Esophagus muscularis mucosa (tissue), 4 donors: Measurements from ENCODE around the gene ZNF260.

ENCODE experiments used
- EP300 ChIP-seq: sonication (generic); formaldehyde crosslinking; IDR thresholded peaks from one replicate; pipeline ENCODE4 v1.6.1; 2017; ENCODE audit warnings: antibody characterized with exemption
- POLR2AphosphoS5 ChIP-seq, 2 donors: sonication (generic); formaldehyde crosslinking; IDR thresholded peaks; one replicate each; pipeline ENCODE4 v1.6.1; 2017; ENCODE audit warnings: antibody characterized with exemption in 2 of 2
- TF ChIP-seq, protein P1 (sequence below), 3 experiments: fragments of 200-600 bp in 2 of 3; fragments of 450-650 bp in 1 of 3; sonication (generic) in 2 of 3; IDR thresholded peaks; one replicate each; pipeline ENCODE4 v1.5.1; 2017 to 2019; ENCODE audit warnings: antibody characterized with exemption in 3 of 3, mild to moderate bottlenecking in 2 of 3, moderate library complexity in 1 of 3

DNA sequence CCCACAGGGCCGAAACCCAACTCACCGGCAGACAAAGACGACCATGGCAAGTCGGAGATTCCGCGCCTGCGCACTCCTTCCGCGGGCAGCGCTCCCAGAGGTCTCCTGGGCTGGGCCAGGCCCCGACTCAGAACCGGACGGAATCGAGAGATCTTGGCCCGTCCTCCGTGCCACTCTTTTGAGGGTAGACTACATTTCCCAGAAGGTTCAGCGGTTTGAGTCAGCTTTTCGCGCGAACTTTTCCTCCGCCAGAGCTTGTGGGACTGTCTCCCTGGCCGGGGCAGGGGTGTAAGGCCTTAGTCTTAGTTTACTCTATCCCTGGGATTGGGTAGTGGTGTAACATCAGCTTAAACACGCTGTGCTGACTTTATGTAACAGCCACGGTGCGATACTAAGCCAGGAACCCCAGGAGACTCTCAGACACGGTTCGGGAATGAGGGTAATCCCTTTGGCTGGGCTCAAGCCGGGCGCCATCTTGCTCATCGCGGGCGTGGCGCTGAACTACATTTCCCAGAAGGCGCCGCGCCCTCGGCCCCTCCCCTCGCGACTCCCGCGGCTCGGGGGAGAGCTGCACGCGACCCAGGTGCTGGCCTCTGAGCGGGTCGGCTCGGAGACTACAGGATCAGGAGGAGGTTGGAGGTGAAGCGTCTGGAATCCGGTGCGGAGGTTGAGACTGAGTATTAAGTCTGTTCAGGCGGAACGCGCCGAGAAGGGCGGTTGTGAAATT, at the start of gene ZNF260:
- TF ChIP-seq, protein P1, sequence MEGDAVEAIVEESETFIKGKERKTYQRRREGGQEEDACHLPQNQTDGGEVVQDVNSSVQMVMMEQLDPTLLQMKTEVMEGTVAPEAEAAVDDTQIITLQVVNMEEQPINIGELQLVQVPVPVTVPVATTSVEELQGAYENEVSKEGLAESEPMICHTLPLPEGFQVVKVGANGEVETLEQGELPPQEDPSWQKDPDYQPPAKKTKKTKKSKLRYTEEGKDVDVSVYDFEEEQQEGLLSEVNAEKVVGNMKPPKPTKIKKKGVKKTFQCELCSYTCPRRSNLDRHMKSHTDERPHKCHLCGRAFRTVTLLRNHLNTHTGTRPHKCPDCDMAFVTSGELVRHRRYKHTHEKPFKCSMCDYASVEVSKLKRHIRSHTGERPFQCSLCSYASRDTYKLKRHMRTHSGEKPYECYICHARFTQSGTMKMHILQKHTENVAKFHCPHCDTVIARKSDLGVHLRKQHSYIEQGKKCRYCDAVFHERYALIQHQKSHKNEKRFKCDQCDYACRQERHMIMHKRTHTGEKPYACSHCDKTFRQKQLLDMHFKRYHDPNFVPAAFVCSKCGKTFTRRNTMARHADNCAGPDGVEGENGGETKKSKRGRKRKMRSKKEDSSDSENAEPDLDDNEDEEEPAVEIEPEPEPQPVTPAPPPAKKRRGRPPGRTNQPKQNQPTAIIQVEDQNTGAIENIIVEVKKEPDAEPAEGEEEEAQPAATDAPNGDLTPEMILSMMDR (IDR thresholded peaks at IDR 0.05) = peak in 1 of 3 experiments; percentile 8
- TF ChIP-seq POLR2AphosphoS5 (IDR thresholded peaks at IDR 0.05) = peak; percentile 82 to 87
- TF ChIP-seq EP300 = no peak
